Uterus (tissue), 4 donors: ENCODE measurements around the gene ASB14. TPM values are rescaled to one million over a fixed set of nuclear protein-coding genes. Genes with fewer than 3 reads are reported as not detected.
"Not testable (repeated sequence)": the region's sequence is repeated elsewhere in the genome, so short reads cannot be mapped to it uniquely, and the experiment has no call there.

ENCODE experiments used
- DNase-seq, 2 donors: peaks; one replicate each; pipeline ENCODE4 v3.0.0-alpha.2; 2019 to 2020
- H3K27ac ChIP-seq, 2 donors: fragments of 200-600 bp; sonication (generic); 1 replicate in 1 of 2; 2 replicates in 1 of 2; pipeline ENCODE4 v1.5.1; 2016 to 2018
- H3K27me3 ChIP-seq, 2 donors: fragments of 200-600 bp; sonication (generic); one replicate each; pipeline ENCODE4 v1.5.1; 2018 to 2019; ENCODE audit warnings: control low read depth in 1 of 2
- H3K36me3 ChIP-seq, 2 donors: fragments of 200-600 bp; sonication (generic); one replicate each; pipeline ENCODE4 v1.5.1; 2019; ENCODE audit warnings: control low read depth in 1 of 2
- H3K4me1 ChIP-seq, 2 donors: fragments of 200-600 bp; sonication (generic); one replicate each; pipeline ENCODE4 v1.5.1; 2018 to 2019; ENCODE audit warnings: control low read depth in 1 of 2
- H3K4me3 ChIP-seq, 2 donors: fragments of 200-600 bp; sonication (generic); 1 replicate in 1 of 2; 2 replicates in 1 of 2; pipeline ENCODE4 v1.5.1; 2018 to 2019; ENCODE audit warnings: mild to moderate bottlenecking in 1 of 2
- H3K9me3 ChIP-seq, 2 donors: fragments of 200-600 bp; sonication (generic); one replicate each; pipeline ENCODE4 v1.5.1; 2019; ENCODE audit warnings: control low read depth in 1 of 2
- CTCF ChIP-seq, 4 experiments: fragments of 200-600 bp in 2 of 4; fragments of 450-650 bp in 2 of 4; sonication (generic) in 2 of 4; IDR thresholded peaks; one replicate each; pipeline ENCODE4 v1.5.1; 2016 to 2019; ENCODE audit warnings: antibody characterized with exemption in 4 of 4, mild to moderate bottlenecking in 2 of 4, moderate library complexity in 1 of 4
- POLR2A ChIP-seq, 2 donors: fragments of 450-650 bp; IDR thresholded peaks; one replicate each; pipeline ENCODE4 v1.6.1; 2016; ENCODE audit warnings: antibody characterized with exemption in 2 of 2, mild to moderate bottlenecking in 1 of 2, moderate library complexity in 1 of 2
- intact Hi-C: fragments of 100-400 bp; cut with DNase I; formaldehyde crosslinking; loops from one replicate; pipeline ENCODE4 v1.15.1; 2023; ENCODE audit warnings: low total_unique reads
- total RNA-seq, 4 donors: library from RNA; depleted of rRNA in 3 of 4; stranded (reverse); fragments of >200 nt in 3 of 4; gene quantifications; one replicate each; pipeline versions ENCODE4 v1.1.0 to v1.2.4, GENCODE V29; 2014 to 2023
- donor health status: DM: yes; HTN: yes; CAD: no.

Gene ASB14
- total RNA-seq, 4 donors from 2014 or later = 0.28 TPM; not detected in 3

- H3K4me1 ChIP-seq = no peaks in the 10 kb centered on the region
- intact Hi-C loops = no loop called here
- no peak overlapping the region for H3K4me3 ChIP-seq
- no peak for DNase-seq
- H3K27ac ChIP-seq = no peak overlapping the region
- no peaks in the 10 kb centered on the region for H3K27me3 ChIP-seq
- H3K9me3 ChIP-seq = no peaks in the 10 kb centered on the region
- TF ChIP-seq POLR2A (IDR thresholded peaks at IDR 0.05) (no peak), CTCF (IDR thresholded peaks at IDR 0.05) (no peak)
- no peaks in the 10 kb centered on the region for H3K36me3 ChIP-seq
Observed at GRCh38 chr3:57314204-57314603, 21.7 kb upstream of the ASB14 start.

- intact Hi-C loops = no loop called here
- Histone ChIP-seq H3K36me3 (no peaks in the 10 kb centered on the region), H3K4me3 (no peak overlapping the region), H3K4me1 (no peaks in the 10 kb centered on the region), H3K9me3 (no peaks in the 10 kb centered on the region), H3K27me3 (no peaks in the 10 kb centered on the region), H3K27ac (no peak overlapping the region)
- no peak for DNase-seq
- TF ChIP-seq POLR2A (IDR thresholded peaks at IDR 0.05) (no peak), CTCF (IDR thresholded peaks at IDR 0.05) (no peak)
Observed at GRCh38 chr3:57309769-57310360, 17.4 kb upstream of the ASB14 start.

- intact Hi-C loops, H3K4me1 ChIP-seq, H3K4me3 ChIP-seq, H3K36me3 ChIP-seq, H3K9me3 ChIP-seq, DNase-seq, H3K27ac ChIP-seq, H3K27me3 ChIP-seq: not testable (repeated sequence)
Observed at GRCh38 chr3:57303520-57303919, 11.0 kb upstream of the ASB14 start.

- no peak overlapping the region for H3K27ac ChIP-seq
- no peaks in the 10 kb centered on the region for H3K27me3 ChIP-seq
- H3K4me1 ChIP-seq = no peaks in the 10 kb centered on the region
- H3K36me3 ChIP-seq = no peaks in the 10 kb centered on the region
- DNase-seq = no peak
- intact Hi-C loops = no loop called here
- no peak overlapping the region for H3K4me3 ChIP-seq
- no peaks in the 10 kb centered on the region for H3K9me3 ChIP-seq
- no peak for TF ChIP-seq POLR2A (IDR thresholded peaks at IDR 0.05)
- TF ChIP-seq CTCF (IDR thresholded peaks at IDR 0.05) = no peak
Observed at GRCh38 chr3:57298041-57298440, 5.6 kb upstream of the ASB14 start.

- TF ChIP-seq CTCF (IDR thresholded peaks at IDR 0.05) (no peak), POLR2A (IDR thresholded peaks at IDR 0.05) (no peak)
- H3K9me3 ChIP-seq = no peaks in the 10 kb centered on the region
- H3K27me3 ChIP-seq = no peaks in the 10 kb centered on the region
- DNase-seq = no peak
- H3K36me3 ChIP-seq = no peaks in the 10 kb centered on the region
- H3K27ac ChIP-seq = no peak overlapping the region
- no peak overlapping the region for H3K4me3 ChIP-seq
- no peaks in the 10 kb centered on the region for H3K4me1 ChIP-seq
- intact Hi-C loops = no loop called here
Observed at GRCh38 chr3:57292897-57293526, 527 bp upstream of the ASB14 start.
